ENCODE data around the gene JHY. TPM values are rescaled to one million over a fixed set of nuclear protein-coding genes. Genes with fewer than 3 reads are reported as not detected.

The JHY gene
- total RNA-seq, 1 experiment from 2014 or later = 4.8 TPM

- intact Hi-C loops (cut with micrococcal nuclease) = no loop called here
- no peaks in the 10 kb centered on the region for H3K4me1 ChIP-seq (ENCODE audit: control insufficient read depth in 1 of 2, insufficient read depth in 2 of 2, low read length in 2 of 2)
- H3K4me3 ChIP-seq (replicated peaks in 1 of 2; ENCODE audit: low read depth in 1 of 2, low read length in 2 of 2) = no peak overlapping the region
- H3K36me3 ChIP-seq (ENCODE audit: control insufficient read depth in 1 of 2, insufficient read depth in 2 of 2, low read length in 2 of 2) = no peaks in the 10 kb centered on the region
- no TSS peak for BruUV-seq (replicated peaks)
- no peak overlapping the region for H3K27ac ChIP-seq (ENCODE audit: low read depth, low read length)
- ATAC-seq = no peak
- H3K9me2 ChIP-seq (ENCODE audit: insufficient read depth) = no peaks in the 10 kb centered on the region
- H3K9me3 ChIP-seq (ENCODE audit: control insufficient read depth in 1 of 2, insufficient read depth in 1 of 2, low read depth in 1 of 2, low read length in 2 of 2) = no peaks in the 10 kb centered on the region
- no peak overlapping the region for H2AFZ ChIP-seq (ENCODE audit: low read depth, low read length, poor library complexity, severe bottlenecking)
- ChIA-PET POLR2A (no interaction called here), CTCF (no interaction called here), RAD21 (ENCODE audit: low non-redundant PET in 1 of 2, low total read pairs in 2 of 2, uncharacterized antibody in 2 of 2, unreplicated experiment in 2 of 2) (no interaction called here)
- no peak for TF ChIP-seq EZH2phosphoT487 (IDR thresholded peaks at IDR 0.05; ENCODE audit: borderline replicate concordance)
- no peak for TF ChIP-seq JUND (IDR thresholded peaks at IDR 0.05)
- no peak for TF ChIP-seq EZH2 (IDR thresholded peaks at IDR 0.05)
- TF ChIP-seq CTCF (IDR thresholded peaks at IDR 0.05 in 2 of 3, conservative IDR thresholded peaks at IDR 0.05 in 1 of 3; ENCODE audit: borderline replicate concordance in 1 of 3, insufficient read depth in 1 of 3, low read depth in 2 of 3, low read length in 2 of 3) = no peak
- H3K79me2 ChIP-seq (ENCODE audit: insufficient read depth, low read length) = no peaks in the 10 kb centered on the region
- DNase-seq (ENCODE audit: low read depth, low spot score) = no peak
- H3K9ac ChIP-seq (ENCODE audit: low read length) = no peak overlapping the region
- H3K4me2 ChIP-seq (ENCODE audit: low read length) = no peak overlapping the region
- H3K27me3 ChIP-seq (ENCODE audit: insufficient read depth, low read length) = peaks cover 24% of the 10 kb centered on the region
- H4K20me1 ChIP-seq (ENCODE audit: insufficient read depth) = no peaks in the 10 kb centered on the region
Measured at GRCh38 chr11:122995526-122995925, 113.0 kb downstream of the JHY start.

- no TSS peak for BruUV-seq (replicated peaks)
- Histone ChIP-seq H2AFZ (ENCODE audit: low read depth, low read length, poor library complexity, severe bottlenecking) (no peak overlapping the region), H4K20me1 (ENCODE audit: insufficient read depth) (no peaks in the 10 kb centered on the region), H3K4me2 (ENCODE audit: low read length) (no peak overlapping the region), H3K4me3 (replicated peaks in 1 of 2; ENCODE audit: low read depth in 1 of 2, low read length in 2 of 2) (no peak overlapping the region), H3K9ac (ENCODE audit: low read length) (no peak overlapping the region), H3K4me1 (ENCODE audit: control insufficient read depth in 1 of 2, insufficient read depth in 2 of 2, low read length in 2 of 2) (no peaks in the 10 kb centered on the region), H3K9me3 (ENCODE audit: control insufficient read depth in 1 of 2, insufficient read depth in 1 of 2, low read depth in 1 of 2, low read length in 2 of 2) (no peaks in the 10 kb centered on the region), H3K27ac (ENCODE audit: low read depth, low read length) (no peak overlapping the region), H3K27me3 (ENCODE audit: insufficient read depth, low read length) (peaks cover 14% of the 10 kb centered on the region; the same call in 1 of the 2 replicates), H3K36me3 (ENCODE audit: control insufficient read depth in 1 of 2, insufficient read depth in 2 of 2, low read length in 2 of 2) (no peaks in the 10 kb centered on the region), H3K9me2 (ENCODE audit: insufficient read depth) (no peaks in the 10 kb centered on the region), H3K79me2 (ENCODE audit: insufficient read depth, low read length) (no peaks in the 10 kb centered on the region)
- ATAC-seq (no peak), DNase-seq (ENCODE audit: low read depth, low spot score) (no peak)
- RAD21 ChIA-PET (ENCODE audit: low non-redundant PET in 1 of 2, low total read pairs in 2 of 2, uncharacterized antibody in 2 of 2, unreplicated experiment in 2 of 2) = no interaction called here
- POLR2A ChIA-PET = no interaction called here
- CTCF ChIA-PET = no interaction called here
- intact Hi-C loops (cut with micrococcal nuclease) = no loop called here
- TF ChIP-seq SP1 (IDR thresholded peaks at IDR 0.05; ENCODE audit: low read depth) = no peak
- no peak for TF ChIP-seq CBX3 (IDR thresholded peaks at IDR 0.05; ENCODE audit: low read depth)
- TF ChIP-seq JUND (IDR thresholded peaks at IDR 0.05) = no peak
- no peak for TF ChIP-seq ZFX (IDR thresholded peaks at IDR 0.05)
- TF ChIP-seq ZNF274 (IDR thresholded peaks at IDR 0.05; ENCODE audit: low read depth, low read length) = no peak
- no peak for TF ChIP-seq POLR2AphosphoS5 (IDR thresholded peaks at IDR 0.05; ENCODE audit: low read depth, low read length)
- no peak for TF ChIP-seq ATF3 (IDR thresholded peaks at IDR 0.05)
- no peak for TF ChIP-seq RAD21 (IDR thresholded peaks at IDR 0.05; ENCODE audit: low read depth)
- no peak for TF ChIP-seq EZH2 (IDR thresholded peaks at IDR 0.05)
- TF ChIP-seq SIN3A (IDR thresholded peaks at IDR 0.05; ENCODE audit: low read depth) = no peak
- no peak for TF ChIP-seq EZH2phosphoT487 (IDR thresholded peaks at IDR 0.05; ENCODE audit: borderline replicate concordance)
- TF ChIP-seq POLR2A (IDR thresholded peaks at IDR 0.05; ENCODE audit: borderline replicate concordance, extremely low read depth, insufficient read depth, insufficient read length) = no peak
- TF ChIP-seq YY1 (IDR thresholded peaks at IDR 0.05; ENCODE audit: extremely low read depth, insufficient replicate concordance, low read depth, low read length) = no peak
- TF ChIP-seq MAX (IDR thresholded peaks at IDR 0.05) = no peak
- TF ChIP-seq ELF1 (IDR thresholded peaks at IDR 0.05; ENCODE audit: borderline replicate concordance, low read depth) = no peak
- no peak for TF ChIP-seq EGR1 (IDR thresholded peaks at IDR 0.05; ENCODE audit: low read depth)
- TF ChIP-seq CEBPB (IDR thresholded peaks at IDR 0.05; ENCODE audit: low read depth) = no peak
Measured at GRCh38 chr11:122998727-122999366, 116.3 kb downstream of the JHY start.
